GM21825 (cell line): Measurements from ENCODE around the gene PHYH.

Source experiments
- ATAC-seq: cut with Tn5 transposase; IDR thresholded peaks from one replicate; pipeline ENCODE4 v1.9.1; 2021; ENCODE audit warnings: mild to moderate bottlenecking, moderate library complexity; ENCODE audit not compliant: unreplicated experiment

PHYH gene

GRCh38 chr10:13231190-13231589, 68.7 kb downstream of the PHYH start:
- ATAC-seq = no peak
